GM18520 (cell line): ENCODE measurements around the gene COLEC12.
"Not testable (repeated sequence)": the region's sequence is repeated elsewhere in the genome, so short reads cannot be mapped to it uniquely, and the experiment has no call there.

ENCODE experiments used
- ATAC-seq: cut with Tn5 transposase; IDR thresholded peaks from one replicate; pipeline ENCODE4 v1.9.1; 2021; ENCODE audit not compliant: unreplicated experiment

Gene COLEC12

GRCh38 chr18:415617-416612 is 84.6 kb downstream of the COLEC12 start:
- no peak for ATAC-seq

- no peak for ATAC-seq
Measured at GRCh38 chr18:415047-415446, 85.5 kb downstream of the COLEC12 start.

GRCh38 chr18:413233-413632 is 87.3 kb downstream of the COLEC12 start:
- ATAC-seq: no peak

- ATAC-seq: no peak
Measured at GRCh38 chr18:410047-410455, 90.5 kb downstream of the COLEC12 start.

GRCh38 chr18:408367-408766 is 92.1 kb downstream of the COLEC12 start:
- no peak for ATAC-seq

- no peak for ATAC-seq
Measured at GRCh38 chr18:407626-408224, 92.8 kb downstream of the COLEC12 start.

GRCh38 chr18:407191-407590 is 93.3 kb downstream of the COLEC12 start:
- no peak for ATAC-seq

- no peak for ATAC-seq
Measured at GRCh38 chr18:406677-407076, 93.8 kb downstream of the COLEC12 start.

GRCh38 chr18:405006-405405 is 95.5 kb downstream of the COLEC12 start:
- ATAC-seq: not testable (repeated sequence)

- ATAC-seq: no peak
Measured at GRCh38 chr18:404061-404636, 96.4 kb downstream of the COLEC12 start.

- ATAC-seq: no peak
Measured at GRCh38 chr18:402129-402528, 98.4 kb downstream of the COLEC12 start.

- no peak for ATAC-seq
Measured at GRCh38 chr18:400456-400855, 100.0 kb downstream of the COLEC12 start.

GRCh38 chr18:399631-400135 is 100.8 kb downstream of the COLEC12 start:
- ATAC-seq: no peak

GRCh38 chr18:398935-399630 is 101.4 kb downstream of the COLEC12 start:
- ATAC-seq: no peak

- no peak for ATAC-seq
Measured at GRCh38 chr18:396556-396955, 103.9 kb downstream of the COLEC12 start.

GRCh38 chr18:396251-396555 is 104.3 kb downstream of the COLEC12 start:
- ATAC-seq: no peak

- ATAC-seq: no peak
Measured at GRCh38 chr18:395456-396250, 104.8 kb downstream of the COLEC12 start.

GRCh38 chr18:394987-395362 is 105.5 kb downstream of the COLEC12 start:
- ATAC-seq: no peak

GRCh38 chr18:394262-394986 is 106.1 kb downstream of the COLEC12 start:
- no peak for ATAC-seq

GRCh38 chr18:393574-393957 is 106.9 kb downstream of the COLEC12 start:
- ATAC-seq: no peak
